NK-92 (cell line): ENCODE results near the gene IKBIP.
A peak's percentile ranks its signal among the peaks of the same experiment; 100 is the strongest.
"Not testable (repeated sequence)": the region's sequence is repeated elsewhere in the genome, so short reads cannot be mapped to it uniquely, and the experiment has no call there.

Source experiments
- DNase-seq: peaks from one replicate; lab custom pipeline; 2025; ENCODE audit not compliant: unreplicated experiment; lab: John Stamatoyannopoulos, UW

The IKBIP gene

DNA sequence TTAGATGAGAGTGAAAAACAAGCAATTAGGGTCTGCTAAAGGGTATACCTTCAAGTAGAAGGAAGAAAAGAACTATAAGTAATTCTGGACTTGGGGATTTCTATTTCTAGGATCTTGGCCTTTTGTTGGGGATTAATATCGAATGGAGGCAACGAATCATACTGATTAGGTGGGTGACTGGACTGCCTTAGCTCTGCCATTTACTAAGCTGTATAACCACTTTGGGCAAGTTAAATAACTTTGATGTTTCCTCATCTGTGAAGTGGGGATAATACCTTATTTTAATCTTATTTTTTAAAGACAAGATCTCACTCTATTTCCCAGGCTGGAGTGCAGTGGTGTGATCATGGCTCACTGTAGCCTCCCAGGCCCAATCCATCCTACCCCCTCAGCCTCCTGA is 6.6 kb downstream of the IKBIP start:
- DNase-seq: no peak

GRCh38 chr12:98637068-98637467 is 7.5 kb downstream of the IKBIP start:
- no peak for DNase-seq

DNA sequence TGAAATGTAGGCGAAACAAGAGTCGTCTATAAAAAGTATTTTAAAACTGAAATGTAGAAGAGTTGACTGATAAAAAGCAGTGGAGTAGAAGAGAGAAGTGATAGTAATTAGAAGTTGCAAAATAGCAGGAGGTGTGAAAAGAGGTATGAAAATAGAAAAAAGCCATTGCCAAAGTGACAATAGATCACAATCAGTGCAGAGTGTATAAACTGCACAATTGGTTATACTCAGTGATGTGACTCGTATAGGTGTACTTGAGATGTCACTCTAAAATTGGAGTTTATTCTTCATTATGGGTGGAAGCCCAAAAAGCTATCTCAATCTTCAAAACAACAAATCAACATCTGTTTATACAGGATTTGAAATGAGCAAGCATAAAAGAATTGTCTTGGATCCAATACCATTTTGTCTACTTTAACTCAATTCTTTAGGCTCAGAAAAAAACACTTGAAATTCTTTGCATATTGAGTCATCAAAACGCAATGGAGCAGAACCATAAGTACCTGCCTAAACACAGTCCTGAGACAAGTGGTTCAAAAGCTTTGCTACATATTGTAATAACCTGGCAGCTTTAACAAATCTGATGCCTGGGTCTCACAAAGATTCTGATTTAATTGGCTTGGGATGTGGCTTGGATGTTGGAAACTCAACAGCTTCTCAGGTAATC is 8.8 kb downstream of the IKBIP start:
- DNase-seq: no peak

DNA sequence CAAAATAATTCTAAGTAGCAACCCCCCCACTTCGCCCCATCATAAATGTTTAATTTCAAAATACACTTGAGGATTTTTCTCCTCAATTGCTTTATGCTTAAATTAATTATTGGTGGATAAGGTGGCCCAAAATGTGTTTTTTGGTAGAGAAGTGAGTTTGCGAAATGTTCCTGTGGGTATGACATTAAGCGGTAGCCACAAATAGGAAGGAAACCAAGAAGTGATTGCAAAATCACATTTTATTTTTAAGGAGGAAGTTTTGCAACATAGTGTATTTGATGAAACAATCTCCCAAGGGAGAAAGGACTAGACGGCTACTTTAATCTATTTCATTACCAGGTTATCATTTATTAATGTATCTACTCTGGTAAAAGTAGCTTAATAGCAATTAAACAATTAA is 25.6 kb downstream of the IKBIP start:
- DNase-seq: no peak

GRCh38 chr12:98612696-98613334 is 31.8 kb downstream of the IKBIP start:
- no peak for DNase-seq

- no peak for DNase-seq
These were observed 34.0 kb downstream of the IKBIP start for GRCh38 chr12:98610596-98610995.

DNA sequence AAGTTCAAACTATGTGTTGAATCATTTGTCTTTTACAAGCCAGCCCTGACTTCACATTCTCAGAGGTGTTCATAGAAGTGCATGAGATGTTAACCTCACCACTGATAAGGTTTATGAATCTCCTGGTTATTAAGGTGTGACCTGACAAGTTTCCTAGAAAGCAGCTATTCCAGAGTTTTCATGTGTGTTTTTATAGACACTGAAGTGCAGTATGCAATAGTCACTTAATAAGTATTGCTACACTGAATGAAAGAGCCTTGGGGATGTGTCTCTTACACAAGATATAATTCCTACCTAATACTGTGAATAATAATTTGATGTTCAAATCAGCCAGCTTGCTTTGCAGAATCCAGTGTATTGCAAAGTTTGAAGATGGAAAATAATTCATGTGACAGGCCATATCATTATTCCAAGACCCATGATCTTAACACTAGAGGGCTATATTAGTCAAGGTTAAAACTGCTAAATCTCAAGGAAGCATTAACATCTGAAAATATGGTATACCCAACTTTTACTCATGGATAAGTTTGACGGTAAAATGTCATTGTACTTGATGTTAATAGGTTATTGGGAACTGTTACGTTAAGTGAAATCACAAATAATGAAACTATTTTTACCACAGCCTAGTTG is 38.1 kb downstream of the IKBIP start:
- no peak for DNase-seq

- DNase-seq: no peak
These were observed 42.7 kb downstream of the IKBIP start for GRCh38 chr12:98601924-98602323.

- DNase-seq: not testable (repeated sequence)
These were observed 47.3 kb downstream of the IKBIP start for GRCh38 chr12:98597313-98597712.

DNA sequence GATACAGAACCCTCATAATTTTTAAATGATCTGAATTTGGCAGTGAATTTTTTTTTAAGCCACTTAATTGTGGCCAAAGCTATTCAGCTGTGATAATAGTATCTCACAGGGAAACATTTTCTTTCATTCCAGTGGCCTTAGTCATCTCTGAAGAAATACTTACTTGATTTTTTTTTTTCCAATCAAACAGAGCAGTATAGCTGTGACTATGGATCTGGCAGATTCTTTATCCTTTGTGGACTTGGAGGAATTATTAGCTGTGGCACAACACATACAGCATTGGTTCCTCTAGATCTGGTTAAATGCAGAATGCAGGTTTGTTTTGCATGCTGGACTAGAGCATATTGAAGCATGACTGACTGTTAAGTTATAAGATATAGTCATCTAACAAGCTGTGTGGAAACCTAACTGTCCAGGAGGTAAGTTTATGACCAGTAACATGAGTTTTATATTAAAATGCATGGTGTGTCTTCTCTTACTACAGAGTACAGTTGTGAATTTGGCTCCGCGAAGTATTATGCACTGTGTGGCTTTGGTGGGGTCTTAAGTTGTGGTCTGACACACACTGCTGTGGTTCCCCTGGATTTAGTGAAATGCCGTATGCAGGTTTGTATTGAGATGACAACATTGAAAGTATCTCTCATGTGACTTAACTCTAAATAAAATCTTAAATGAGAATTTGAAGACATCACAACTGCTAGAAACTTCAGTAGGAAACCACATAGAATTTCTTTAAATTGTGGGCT is 49.2 kb downstream of the IKBIP start:
- no peak for DNase-seq

GRCh38 chr12:98594050-98594835 is 50.3 kb downstream of the IKBIP start:
- DNase-seq: no peak

DNA sequence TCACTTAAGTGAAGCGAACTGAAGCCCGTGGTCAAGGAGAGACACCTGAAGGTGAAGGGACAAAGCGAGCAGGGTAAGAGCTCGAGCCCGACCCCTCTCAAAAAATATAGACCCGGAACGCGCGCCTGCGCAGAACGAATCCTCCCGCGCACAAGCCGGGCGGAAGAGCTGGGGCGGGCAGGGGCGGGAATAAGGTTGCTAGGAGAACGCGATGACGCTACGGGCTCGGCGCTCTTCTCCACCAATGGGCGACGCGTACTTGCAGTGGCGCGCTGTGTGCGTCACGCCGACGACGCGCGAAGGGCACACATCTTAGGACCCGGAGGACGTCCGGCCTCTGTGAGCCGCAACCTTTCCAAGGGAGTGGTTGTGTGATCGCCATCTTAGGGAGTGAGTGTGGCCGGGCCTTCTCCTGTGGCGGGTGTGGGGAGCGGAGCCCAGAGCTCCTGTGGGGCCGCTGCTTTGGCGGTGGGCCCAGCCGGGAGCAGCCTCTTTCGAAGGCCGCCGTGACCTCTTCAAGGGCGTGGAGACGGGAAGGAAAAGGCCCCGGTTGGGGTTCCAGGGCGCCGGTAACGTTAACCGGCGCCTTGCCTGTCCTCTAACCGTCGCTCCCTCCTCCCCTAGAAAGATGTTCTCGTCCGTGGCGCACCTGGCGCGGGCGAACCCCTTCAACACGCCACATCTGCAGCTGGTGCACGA is 51.1 kb downstream of the IKBIP start, which contains the start of gene SLC25A3:
TSS of gene SLC25A3 (plus strand) at position 336 of the 699 bp plus-strand sequence. CDS start at position 629, 293 bp downstream.
- peak; percentile 50 for DNase-seq

DNA sequence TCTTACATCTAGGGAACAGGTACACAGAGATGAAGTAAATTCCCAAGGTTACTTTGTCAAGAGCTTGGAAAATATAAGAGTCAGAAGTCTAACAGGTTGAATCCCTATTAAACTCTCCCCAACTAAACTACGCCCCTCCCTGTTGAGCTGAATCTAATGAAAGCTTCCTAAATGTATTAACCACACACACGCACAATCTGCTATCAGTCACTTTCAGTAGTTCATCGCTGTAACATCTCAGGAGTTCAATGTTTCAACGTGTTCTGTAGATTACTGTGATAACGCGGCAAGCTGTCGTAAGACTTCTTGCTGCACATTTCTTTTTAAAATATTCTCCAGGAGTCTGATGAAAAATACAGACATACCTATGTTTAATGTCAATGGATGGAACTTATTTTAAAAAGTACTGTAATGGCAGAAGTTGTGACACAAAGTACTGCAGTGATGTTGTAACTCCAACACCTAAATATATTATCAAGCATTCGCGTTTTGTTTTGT is 51.7 kb downstream of the IKBIP start:
- DNase-seq: no peak

DNA sequence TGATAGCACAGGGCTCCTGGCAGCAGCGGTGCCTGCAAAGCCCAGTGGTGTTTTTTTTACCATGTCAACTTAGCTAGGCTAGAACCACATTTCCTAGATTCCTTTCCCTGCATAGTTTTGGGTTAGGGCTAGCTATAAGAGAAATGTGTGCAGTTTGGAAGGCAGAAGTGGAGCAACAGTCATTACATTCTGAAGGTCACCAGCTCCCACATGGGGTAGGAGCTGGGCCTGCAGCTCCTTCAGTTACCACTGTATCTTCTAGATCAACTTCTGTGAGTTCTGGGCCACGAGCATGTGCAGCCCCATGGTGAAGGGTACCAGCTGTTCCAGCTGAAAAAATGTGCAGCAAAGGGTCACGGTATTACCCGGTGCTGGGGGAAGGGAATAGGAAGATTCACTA is 53.4 kb downstream of the IKBIP start:
- no peak for DNase-seq

DNA sequence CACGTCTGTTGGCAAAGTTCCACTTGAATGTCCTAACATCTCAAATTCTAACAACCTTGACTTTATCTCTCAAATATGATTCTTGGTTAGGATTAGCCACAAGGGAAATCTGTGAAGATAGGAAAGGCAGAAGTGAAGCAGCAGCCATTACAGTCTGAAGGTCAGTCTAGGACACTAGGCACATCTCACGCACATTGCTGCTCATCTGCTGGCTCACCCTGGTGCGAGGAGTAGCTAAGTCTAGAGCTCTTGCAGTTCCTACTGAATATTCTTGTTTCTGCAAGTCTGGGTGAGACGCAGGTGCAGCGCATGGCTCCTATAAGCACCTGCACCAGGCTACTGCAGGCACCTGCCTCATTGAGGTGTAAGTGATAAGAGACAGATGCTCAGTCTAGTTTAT is 57.5 kb downstream of the IKBIP start:
- no peak for DNase-seq

DNA sequence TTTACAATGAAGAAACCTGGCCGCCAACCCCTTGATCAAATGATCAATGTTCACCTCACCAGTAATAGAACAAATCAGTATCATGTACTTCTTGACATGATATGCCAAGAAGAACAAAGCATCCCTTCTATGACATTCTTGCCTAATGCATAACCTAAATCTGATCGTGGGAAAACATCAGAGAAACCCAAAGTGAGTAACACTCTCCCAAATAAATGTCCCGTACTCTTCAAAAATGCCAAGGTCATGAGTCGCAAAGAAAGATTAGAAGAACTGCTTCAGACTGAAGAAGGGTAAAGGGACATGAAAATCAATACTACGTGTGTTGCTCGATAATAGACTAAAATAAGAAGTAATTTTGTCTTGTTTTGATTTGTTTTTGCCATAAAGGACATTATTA is 62.5 kb downstream of the IKBIP start:
- no peak for DNase-seq

DNA sequence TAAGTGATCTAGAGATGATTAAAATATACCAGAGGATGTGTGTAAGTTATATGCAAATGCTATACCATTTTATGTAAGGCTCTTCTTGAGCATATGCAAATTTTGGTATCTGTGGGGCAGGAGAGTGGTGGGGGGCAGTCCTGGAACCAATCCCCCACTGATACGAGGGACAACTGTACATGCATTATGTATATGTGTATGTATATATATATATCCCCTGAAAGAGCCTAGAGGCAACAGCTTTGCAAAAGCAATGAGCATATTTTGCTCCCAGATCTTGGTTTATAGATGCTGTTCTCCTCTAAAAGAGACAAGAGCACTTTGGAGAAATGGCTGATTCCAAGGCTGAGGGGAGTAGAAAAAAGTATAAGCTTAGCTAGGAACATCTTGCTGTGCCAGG is 63.5 kb downstream of the IKBIP start:
- no peak for DNase-seq

GRCh38 chr12:98580695-98581094 is 63.9 kb downstream of the IKBIP start:
- no peak for DNase-seq

- DNase-seq: no peak
These were observed 64.8 kb downstream of the IKBIP start for GRCh38 chr12:98579835-98580234.

DNA sequence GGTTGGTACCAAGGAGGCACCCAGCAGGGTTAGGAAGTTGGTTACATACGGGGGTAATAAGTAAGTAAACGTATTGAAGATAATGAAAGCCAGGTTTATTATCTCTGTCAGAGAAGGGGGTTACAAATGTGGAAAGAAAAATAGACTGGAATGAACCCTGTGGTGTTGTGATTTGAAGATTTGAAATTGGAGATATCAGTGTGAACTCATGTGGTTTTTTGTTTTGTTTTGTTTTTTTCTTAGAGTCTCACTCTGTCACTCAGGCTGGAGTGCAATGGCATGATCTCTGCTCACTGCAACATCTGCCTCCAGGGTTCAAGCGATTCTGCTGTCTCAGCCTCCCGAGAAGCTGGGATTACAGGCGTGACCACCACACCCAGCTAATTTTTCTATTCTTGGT is 65.2 kb downstream of the IKBIP start:
- no peak for DNase-seq
